Right hindlimb (tissue), 1 donor: ENCODE results near the gene C16orf90.
"Not testable (repeated sequence)": the region's sequence is repeated elsewhere in the genome, so short reads cannot be mapped to it uniquely, and the experiment has no call there.

Experiments
- DNase-seq: peaks from one replicate; pipeline ENCODE4 v3.0.0-alpha.2; 2018

C16orf90 gene

DNA sequence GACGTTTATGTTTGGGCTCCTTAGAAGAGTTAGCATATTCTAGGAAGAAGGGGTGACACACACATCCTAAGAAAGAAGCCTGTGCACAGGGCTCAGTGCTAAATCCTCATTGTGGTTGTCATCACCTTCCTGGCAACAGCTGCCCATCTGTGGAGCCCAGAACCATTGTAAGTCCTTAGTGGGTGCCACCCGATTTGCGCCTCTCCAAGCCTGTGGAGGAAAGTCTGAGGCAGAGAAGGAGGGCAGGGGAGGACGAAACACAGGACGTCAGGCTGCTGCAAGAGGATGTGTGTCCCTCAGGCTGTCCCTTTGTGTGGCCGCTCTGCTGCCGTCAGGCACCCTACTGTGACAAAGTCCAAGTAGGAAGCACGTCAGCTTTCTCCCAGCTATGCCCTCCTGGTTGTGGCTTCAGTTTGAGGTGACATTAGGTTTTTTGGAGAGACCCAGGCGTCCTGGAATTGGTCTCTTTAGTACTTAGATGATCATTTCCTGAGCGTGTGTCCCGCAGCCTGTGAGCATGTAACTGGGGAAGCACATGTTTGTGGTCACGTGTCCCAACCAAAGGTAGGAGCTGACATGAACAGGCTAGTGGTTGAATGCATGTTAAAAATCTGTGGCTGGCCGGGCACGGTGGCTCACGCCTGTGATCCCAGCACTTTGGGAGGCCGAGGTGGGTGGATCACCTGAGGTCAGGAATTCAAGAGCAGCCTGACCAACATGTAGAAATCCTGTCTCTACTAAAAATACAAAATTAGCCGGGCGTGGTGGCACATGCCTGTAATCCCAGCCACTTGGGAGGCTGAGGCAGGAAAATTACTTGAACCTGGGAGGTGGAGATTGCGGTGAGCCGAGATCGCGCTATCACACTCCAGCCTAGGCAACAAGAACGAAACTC is 16.2 kb upstream of the C16orf90 start:
- DNase-seq: no peak

DNA sequence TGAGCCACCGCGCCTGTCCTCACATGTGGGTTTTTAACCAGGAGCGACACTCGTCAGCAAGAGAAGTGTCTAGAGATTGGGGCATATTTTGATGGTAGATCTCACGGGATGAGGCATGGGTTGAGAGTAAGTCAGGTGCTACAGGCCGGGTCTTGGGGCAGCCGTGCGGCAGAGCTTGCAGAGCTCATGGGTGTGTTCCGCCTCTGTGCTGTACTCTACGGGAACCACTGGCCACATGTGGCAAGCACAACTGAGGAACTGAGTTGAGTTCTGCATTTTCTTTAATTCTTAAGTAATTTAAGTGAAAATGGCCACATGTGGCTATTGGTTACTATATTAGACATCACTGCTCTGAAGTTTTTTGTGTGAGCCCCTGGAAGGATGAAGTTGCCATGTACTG is 15.1 kb upstream of the C16orf90 start:
- DNase-seq: no peak

DNA sequence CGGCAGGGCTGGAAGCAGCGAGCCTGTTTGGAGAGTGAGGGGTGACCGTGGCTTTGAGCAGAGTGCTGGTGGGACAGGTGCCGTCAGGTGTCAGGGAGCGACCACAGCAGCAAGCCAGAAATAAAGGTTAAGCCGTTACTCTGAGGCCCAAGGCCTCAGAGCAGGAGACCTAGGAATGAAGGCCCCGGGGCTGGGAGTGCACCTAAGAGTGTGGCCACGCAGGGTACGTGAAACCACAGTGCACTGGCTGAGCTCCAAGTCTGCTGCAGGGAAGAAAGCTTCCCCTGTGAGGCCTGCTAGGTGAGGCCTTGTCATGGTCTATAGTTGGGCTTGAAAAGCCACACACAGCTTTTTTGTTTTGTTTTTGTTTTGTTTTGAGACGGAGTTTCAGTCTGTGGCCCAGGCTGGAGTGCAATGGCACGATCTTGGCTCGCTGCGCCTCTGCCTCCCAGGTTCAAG is 14.2 kb upstream of the C16orf90 start:
- DNase-seq: no peak

GRCh38 chr16:3508736-3509135 is 13.4 kb upstream of the C16orf90 start:
- DNase-seq: no peak

DNA sequence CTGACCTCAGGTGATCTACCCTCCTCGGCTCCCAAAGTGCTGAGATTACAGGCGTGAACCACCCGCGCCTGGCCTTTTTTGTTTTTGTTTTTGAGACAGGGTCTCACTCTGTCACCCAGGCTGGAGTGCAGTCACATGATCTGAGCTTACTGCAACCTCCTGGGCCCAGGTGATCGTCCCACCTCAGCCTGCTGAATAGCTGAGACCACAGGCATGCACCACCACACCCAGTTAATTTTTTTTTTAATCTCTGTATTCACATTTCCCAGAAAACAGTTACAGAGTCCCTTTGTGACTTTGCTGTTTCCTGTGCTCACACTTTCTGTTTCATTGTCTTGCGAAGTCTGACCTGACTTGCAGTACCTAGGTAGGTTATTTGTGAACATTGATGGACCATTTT is 8.2 kb upstream of the C16orf90 start:
- DNase-seq: no peak

DNA sequence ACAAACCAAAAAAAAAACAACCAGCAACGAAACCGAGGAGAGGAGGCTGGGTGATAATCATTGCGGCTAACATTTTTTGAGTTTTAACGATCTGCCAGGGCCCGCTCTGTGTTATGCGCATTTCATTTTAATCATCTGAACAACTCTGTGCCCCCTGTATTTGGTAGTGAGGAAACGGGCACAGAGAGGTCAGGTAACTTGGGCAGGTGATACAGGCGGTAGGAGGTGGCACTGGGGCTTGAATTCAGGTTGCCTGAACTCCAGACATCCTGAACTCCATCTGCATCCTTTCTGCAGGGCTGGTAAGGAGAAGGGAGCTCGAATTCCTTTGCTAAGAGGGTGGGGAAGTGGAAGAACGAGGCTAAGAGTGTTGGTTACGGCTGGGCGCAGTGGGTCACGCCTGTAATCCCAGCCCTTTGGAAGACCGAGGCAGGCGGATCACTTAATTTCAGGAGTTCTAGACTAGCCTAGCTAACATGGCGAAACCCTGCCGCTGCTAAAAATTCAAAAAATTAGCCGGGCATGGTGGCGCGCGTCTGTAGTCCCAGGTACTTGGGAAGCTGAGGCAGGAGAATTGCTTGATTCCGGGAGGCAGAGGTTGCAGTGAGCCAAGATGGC is 6.6 kb upstream of the C16orf90 start:
- no peak for DNase-seq

DNA sequence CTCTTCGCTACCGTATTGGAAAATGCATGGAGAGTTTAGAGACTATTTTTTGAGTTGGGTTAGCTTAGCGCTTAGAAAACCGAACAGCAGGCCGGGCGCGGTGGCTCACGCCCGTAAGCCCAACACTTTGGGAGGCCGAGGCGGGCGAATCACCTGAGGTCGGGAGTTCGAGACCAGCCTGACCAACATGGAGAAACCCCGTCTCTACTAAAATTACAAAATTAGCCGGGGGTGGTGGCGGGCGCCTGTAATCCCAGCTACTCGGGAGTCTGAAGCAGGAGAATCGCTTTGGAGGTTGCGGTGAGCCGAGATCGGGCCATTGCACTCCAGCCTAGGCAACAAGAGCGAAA is 6.1 kb upstream of the C16orf90 start:
- DNase-seq: not testable (repeated sequence)

GRCh38 chr16:3498988-3499387 is 3.7 kb upstream of the C16orf90 start:
- DNase-seq: no peak

DNA sequence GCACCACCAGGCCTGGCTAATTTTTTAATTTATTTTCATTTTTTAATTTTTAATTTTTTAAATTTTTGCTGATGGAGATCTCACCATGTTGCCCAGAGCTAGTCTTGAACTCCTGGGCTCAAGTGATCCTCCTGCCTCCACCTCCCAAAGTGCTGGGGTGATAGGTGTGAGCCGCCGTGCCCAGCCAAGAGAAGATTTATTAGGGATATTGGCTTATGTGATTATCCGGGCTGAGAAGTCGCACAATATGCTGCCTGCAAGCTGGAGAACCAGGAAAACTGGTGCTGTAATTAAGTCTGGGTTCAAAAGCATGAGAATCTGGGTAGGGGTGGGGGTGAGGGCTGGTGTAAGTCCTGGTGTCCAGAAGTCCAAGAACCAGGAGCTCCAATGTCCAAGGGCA is 2.5 kb upstream of the C16orf90 start:
- no peak for DNase-seq

DNA sequence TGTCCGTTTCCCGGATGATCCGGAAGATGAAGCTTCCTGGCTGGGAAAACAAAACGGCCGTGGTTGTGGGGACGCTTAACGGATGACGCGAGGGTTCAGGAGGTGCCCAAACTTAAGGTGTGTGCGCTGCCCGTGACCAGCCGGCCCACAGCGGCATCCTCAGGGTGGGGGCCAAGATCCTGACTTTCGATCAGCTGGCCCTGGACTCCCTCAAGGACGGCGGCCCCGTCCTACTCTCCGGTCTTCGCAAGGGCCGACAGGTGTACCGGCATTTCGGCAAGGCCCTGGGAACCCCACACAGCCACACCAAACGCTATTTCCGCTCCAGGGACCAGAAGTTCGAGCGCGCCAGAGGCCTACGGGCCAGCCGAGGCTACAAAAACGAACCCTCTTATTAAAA is 1.1 kb upstream of the C16orf90 start:
- no peak for DNase-seq

- no peak for DNase-seq
These were observed 809 bp downstream of the C16orf90 start for GRCh38 chr16:3494386-3494973.

DNA sequence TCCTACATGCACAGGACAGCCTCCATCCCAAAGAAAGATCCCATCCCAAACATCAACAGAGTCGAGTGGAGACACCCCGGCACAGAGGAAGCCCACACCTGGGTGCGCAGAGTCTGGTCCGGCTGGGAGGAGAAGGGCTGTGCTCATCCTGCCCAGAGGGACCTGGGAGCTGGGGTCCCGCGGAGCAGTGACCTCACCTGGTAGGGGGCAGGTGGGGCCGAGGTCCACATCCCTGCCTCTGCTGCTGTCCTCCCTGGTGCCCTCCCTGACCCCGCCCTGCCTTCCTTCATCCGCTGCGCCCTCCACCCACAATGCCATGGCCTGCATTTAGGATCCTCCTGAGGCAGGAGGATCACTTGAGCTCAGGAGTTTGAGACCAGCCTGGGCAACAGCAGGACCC is 2.9 kb downstream of the C16orf90 start:
- no peak for DNase-seq

- DNase-seq: peak; percentile 36
These were observed 4.2 kb downstream of the C16orf90 start for GRCh38 chr16:3490911-3491629.

GRCh38 chr16:3488801-3489200 is 6.5 kb downstream of the C16orf90 start:
- peak; percentile 30 for DNase-seq

DNA sequence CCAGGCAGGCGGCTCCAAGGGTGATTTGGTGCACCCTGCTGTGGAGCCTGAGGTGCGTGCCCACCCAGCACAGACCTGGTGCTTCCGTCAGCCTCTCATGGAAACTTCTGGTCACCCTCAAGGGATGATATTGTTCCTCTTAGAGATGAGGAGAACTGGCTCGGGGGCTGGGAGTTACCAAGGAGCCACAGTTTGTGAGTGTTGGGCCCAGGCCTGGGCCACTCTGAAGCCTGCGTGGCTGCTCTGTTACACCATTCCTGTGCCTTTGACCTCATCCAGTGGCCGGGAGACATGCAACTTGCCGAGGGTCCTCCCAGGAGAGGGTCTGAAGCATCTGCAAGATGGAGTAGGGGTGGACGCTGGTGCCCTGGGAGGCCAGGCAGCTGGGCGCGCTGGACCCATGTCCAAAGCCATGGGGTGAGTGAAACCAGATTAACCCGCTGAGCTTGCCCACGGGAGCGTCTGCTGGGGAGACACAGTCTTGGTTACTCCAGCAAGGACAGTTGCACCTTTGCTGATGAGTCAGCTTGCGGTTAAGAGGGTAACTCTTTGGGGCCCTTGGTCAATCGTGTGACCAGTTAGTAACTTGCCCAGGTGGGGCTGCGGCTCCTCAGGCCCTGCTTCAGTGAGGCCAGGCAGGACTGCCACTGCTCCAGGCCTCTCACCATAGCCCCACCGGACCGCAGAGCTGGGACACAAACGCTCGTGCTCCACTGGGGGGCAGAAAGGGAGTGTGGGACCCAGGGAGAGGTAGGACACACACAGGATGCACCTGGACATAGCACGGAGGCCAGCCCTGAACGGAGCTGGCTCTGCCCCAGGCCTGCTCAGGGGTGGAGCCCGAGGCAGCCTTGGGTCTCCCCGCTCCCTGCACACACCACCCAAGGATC is 7.5 kb downstream of the C16orf90 start:
- DNase-seq: no peak

DNA sequence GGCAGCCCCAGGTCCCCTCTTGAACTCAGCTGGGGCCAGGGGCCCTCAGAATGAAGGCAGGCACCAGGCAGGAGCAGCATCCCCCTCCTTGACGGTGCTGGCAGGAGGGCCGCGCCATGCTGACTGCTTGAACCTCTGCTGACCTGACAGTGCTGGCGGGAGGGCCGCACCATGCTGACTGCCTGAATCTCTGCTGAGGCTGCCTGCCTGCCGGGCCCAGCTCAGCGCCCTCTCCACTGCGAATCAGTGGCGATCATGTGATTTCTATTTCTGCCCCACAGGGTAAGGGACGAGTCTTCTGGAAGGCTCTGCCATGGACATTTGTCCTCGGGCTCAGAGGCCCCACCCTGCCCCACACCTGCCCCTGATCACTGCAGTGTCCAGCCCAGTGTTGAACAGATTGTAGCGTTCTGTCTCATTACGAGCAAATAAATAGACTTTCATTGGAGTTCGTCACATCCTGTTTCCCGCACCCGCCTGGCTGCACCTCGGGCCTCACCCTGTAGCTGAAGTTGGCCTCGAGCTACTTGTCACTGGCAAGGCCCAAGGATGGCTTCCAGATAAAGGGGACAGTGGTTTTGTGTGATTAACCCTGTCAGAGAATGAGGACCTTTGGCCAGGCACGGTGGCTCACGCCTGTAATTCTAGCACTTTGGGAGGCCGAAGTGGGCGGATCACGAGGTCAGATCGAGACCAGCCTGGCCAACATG is 8.6 kb downstream of the C16orf90 start:
- no peak for DNase-seq

DNA sequence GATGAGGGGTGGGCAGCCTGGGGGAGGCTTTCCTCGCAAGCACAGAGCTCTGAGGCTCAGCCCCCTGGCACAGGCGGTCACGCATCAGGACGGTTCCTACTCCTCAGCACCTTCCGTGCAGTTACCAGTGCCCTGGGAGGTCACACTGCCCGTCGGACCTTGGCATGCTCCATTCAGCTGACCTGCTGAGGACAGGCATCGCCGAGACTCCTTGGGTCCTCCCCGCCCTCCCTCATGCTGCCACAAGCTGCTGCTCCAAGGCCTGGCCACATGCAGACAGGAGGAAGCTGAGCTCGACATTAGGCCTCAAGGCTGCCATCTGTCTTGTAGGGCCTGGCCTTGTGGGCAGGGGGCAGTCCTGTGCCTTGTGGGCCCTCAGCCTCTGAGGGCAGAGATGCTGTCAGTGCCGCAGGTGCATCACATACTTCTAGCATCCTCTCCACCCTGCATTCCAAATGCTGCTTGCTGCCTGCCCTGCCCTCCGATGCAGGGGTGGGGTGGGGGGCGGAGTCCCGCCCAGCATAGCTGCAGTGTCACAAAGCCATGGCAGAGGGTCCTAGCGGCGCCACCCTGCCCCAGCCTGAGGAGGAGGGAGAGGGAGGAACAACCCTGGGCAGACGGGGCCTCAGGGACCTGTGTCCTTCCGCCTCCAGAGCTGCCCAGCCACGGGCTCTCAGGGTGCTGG is 9.3 kb downstream of the C16orf90 start:
- no peak for DNase-seq

DNA sequence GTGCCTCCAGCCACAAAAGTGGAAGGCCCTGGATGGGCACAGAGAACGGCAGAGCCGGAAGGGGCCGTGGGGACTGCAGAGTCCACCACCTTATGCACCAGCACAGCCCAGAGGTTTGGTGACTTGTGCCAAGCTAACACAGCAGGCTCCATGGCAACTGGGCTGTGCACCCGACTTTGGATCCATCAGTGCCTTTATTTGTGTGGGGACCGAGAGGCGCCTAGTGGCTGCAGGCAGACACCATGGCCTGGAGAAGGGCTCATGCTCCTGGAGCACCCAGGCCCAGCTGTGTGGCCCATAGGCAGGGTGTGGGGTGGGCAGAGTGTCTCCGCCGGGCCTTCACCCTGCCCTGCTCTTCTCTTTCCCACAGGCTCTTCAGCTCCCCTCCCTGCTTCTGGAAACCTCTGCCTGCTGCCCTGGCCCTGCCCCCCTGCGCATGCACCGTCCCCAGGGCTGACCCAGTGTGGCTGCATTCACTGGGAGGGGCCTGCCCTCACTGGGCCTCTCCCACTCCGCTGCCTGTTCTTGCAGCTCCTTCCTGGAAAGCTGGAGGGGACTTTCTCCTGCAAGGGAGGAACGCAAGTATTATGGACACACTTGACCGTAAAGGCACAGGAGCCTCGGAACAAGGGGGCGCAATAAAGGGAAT is 10.1 kb downstream of the C16orf90 start:
- DNase-seq: no peak

DNA sequence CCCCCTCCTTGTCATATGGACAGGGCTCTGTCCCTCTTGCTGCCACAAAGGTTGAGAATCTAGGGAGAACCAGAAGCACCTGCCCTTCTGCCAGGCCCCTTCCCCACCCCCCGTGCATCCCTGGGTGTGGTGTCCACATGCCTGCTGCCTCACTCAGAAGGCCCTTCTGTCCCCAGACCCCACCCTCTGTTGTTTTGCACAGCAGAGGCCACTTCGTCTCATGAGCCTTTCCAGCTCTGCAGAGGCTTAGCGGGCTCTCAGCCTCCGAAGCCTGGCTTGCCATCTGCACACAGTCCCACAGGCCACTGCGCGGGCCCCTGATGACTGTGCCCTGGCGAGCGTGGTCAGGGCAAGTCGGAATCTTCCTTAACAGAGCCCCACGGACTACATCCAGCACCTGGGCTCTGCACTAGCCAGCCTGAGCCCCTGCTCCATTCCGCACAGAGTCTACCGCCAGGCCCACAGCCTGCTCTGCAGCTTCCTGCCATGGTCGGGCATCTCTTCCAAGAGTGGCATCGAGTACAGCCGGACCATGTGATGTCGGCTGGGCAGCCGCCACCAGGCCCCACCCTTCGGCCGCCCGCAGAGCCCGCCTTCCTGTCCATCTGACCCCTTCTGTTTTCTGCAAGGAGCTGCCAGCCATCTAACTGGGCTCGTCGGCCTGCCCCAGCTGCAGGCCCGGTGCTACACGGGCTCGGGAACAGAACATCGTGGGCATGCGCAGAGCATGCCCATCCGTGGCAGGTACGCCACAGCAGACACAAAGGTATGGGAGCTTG is 10.8 kb downstream of the C16orf90 start:
- no peak for DNase-seq
